ENCODE measurements around the gene IL36G. TPM values are rescaled to one million over a fixed set of nuclear protein-coding genes. Genes with fewer than 3 reads are reported as not detected.

The IL36G gene
- total and polyA plus RNA-seq, 10 donors = 0.09 TPM; not detected in 9

GRCh38 chr2:113005030-113005509 lies 27.3 kb downstream of the IL36G start, which contains the start of gene IL36A:
Gene IL36A (plus strand): TSS chr2:113005459. CDS start chr2:113005872, 413 bp downstream.
- TF ChIP-seq POLR2A (IDR thresholded peaks at IDR 0.05) = no peak
- no peak for TF ChIP-seq CTCF (IDR thresholded peaks at IDR 0.05 in 8 of 11, conservative IDR thresholded peaks at IDR 0.05 in 3 of 11)
- TF ChIP-seq POLR2AphosphoS5 (IDR thresholded peaks at IDR 0.05) = no peak
- Histone ChIP-seq H3K4me3 (no peak within 1 kb of the TSS), H3K9me3 (peaks cover 0 to 24% (median 17%) of the 10 kb centered on the region in 8 donors), H3K27ac (no peak within 1 kb of the TSS), H3K27me3 (replicated peaks in 1 of 7) (no peaks in the 10 kb centered on the region), H3K4me1 (no peaks in the 10 kb centered on the region), H3K36me3 (no peaks in the 10 kb centered on the region)
- intact Hi-C loops (cut with DNase I; ENCODE audit: low total_unique reads) = no loop called here
- WGBS, 5 donors = 78 to 87% (median 81%) methylated on average over 3 of the region's 3 CpGs
- DNase-seq = no peak

- Histone ChIP-seq H3K36me3 (no peaks in the 10 kb centered on the region), H3K27me3 (replicated peaks in 1 of 7) (no peaks in the 10 kb centered on the region), H3K4me1 (no peaks in the 10 kb centered on the region), H3K27ac (no peak overlapping the region), H3K4me3 (no peak overlapping the region), H3K9me3 (peaks cover 0 to 3% (median 0%) of the 10 kb centered on the region in 8 donors)
- TF ChIP-seq POLR2A (IDR thresholded peaks at IDR 0.05) (no peak), POLR2AphosphoS5 (IDR thresholded peaks at IDR 0.05) (no peak), CTCF (IDR thresholded peaks at IDR 0.05 in 8 of 11, conservative IDR thresholded peaks at IDR 0.05 in 3 of 11) (no peak)
- intact Hi-C loops (cut with DNase I; ENCODE audit: low total_unique reads) = no loop called here
- WGBS, 5 donors = 83 to 93% (median 90%) methylated on average over 1 of the region's 1 CpG
- no peak for DNase-seq
Observed at GRCh38 chr2:113007250-113007649, 29.4 kb downstream of the IL36G start.

GRCh38 chr2:113009622-113010021 lies 31.8 kb downstream of the IL36G start:
- 61 to 78% (median 73%) methylated on average over 1 of the region's 1 CpG for WGBS, 5 donors
- intact Hi-C loops (cut with DNase I; ENCODE audit: low total_unique reads) = no loop called here

GRCh38 chr2:113010088-113010487 lies 32.3 kb downstream of the IL36G start:
- WGBS, 5 donors = 46 to 62% (median 51%) methylated on average over 2 of the region's 2 CpGs

More at GRCh38 chr2:113009622-113010021, 31.8 kb downstream of the IL36G start:
- H3K27ac ChIP-seq = no peak overlapping the region
- no peaks in the 10 kb centered on the region for H3K4me1 ChIP-seq
- no peaks in the 10 kb centered on the region for H3K36me3 ChIP-seq
- H3K27me3 ChIP-seq (replicated peaks in 1 of 7) = peaks cover 0 to 5% (median 0%) of the 10 kb centered on the region in 7 donors
- H3K9me3 ChIP-seq = no peaks in the 10 kb centered on the region
- no peak overlapping the region for H3K4me3 ChIP-seq
- no peak for TF ChIP-seq POLR2AphosphoS5 (IDR thresholded peaks at IDR 0.05)
- TF ChIP-seq POLR2A (IDR thresholded peaks at IDR 0.05) = no peak
- TF ChIP-seq CTCF (IDR thresholded peaks at IDR 0.05 in 8 of 11, conservative IDR thresholded peaks at IDR 0.05 in 3 of 11) = no peak
- no peak for DNase-seq

More at GRCh38 chr2:113010088-113010487, 32.3 kb downstream of the IL36G start:
- no peak overlapping the region for H3K4me3 ChIP-seq
- no peak overlapping the region for H3K27ac ChIP-seq
- no peaks in the 10 kb centered on the region for H3K36me3 ChIP-seq
- no peaks in the 10 kb centered on the region for H3K9me3 ChIP-seq
- H3K4me1 ChIP-seq = no peaks in the 10 kb centered on the region
- no peak for DNase-seq
- H3K27me3 ChIP-seq (replicated peaks in 1 of 7) = peaks cover 0 to 6% (median 0%) of the 10 kb centered on the region in 7 donors
- intact Hi-C loops (cut with DNase I; ENCODE audit: low total_unique reads) = no loop called here
- TF ChIP-seq CTCF (IDR thresholded peaks at IDR 0.05 in 8 of 11, conservative IDR thresholded peaks at IDR 0.05 in 3 of 11) = no peak
- no peak for TF ChIP-seq POLR2AphosphoS5 (IDR thresholded peaks at IDR 0.05)
- TF ChIP-seq POLR2A (IDR thresholded peaks at IDR 0.05) = no peak

Measured in spleen (tissue), 11 donors.